GM15510 (cell line): ENCODE measurements around the gene KRT31.

Experiments used
- POLR2A ChIP-seq: IDR thresholded peaks from 3 replicates; pipeline ENCODE4 v1.6.1; 2011; ENCODE audit warnings: borderline replicate concordance; ENCODE audit not compliant: insufficient read length; ENCODE audit errors: extremely low read depth

The KRT31 gene

GRCh38 chr17:41421617-41422016, 24.2 kb upstream of the KRT31 start:
- TF ChIP-seq POLR2A, result no peak

GRCh38 chr17:41421116-41421515, 23.7 kb upstream of the KRT31 start:
- no peak for TF ChIP-seq POLR2A

- TF ChIP-seq POLR2A, result no peak
Observed at GRCh38 chr17:41420134-41420533, 22.7 kb upstream of the KRT31 start.

GRCh38 chr17:41419716-41420115, 22.3 kb upstream of the KRT31 start:
- TF ChIP-seq POLR2A, result no peak

- TF ChIP-seq POLR2A, result no peak
Observed at GRCh38 chr17:41418116-41418860, 20.9 kb upstream of the KRT31 start.

- no peak for TF ChIP-seq POLR2A
Observed at GRCh38 chr17:41417576-41418015, 20.2 kb upstream of the KRT31 start.

- TF ChIP-seq POLR2A, result no peak
Observed at GRCh38 chr17:41417127-41417526, 19.7 kb upstream of the KRT31 start.

GRCh38 chr17:41416479-41416878, 19.1 kb upstream of the KRT31 start:
- no peak for TF ChIP-seq POLR2A

GRCh38 chr17:41415833-41416335, 18.5 kb upstream of the KRT31 start:
- TF ChIP-seq POLR2A, result no peak

GRCh38 chr17:41415411-41415810, 18.0 kb upstream of the KRT31 start:
- no peak for TF ChIP-seq POLR2A

- no peak for TF ChIP-seq POLR2A
Observed at GRCh38 chr17:41413982-41414381, 16.6 kb upstream of the KRT31 start.

GRCh38 chr17:41413353-41413957, 16.0 kb upstream of the KRT31 start:
- TF ChIP-seq POLR2A, result no peak

GRCh38 chr17:41411072-41411840, 13.8 kb upstream of the KRT31 start:
- TF ChIP-seq POLR2A, result no peak

GRCh38 chr17:41407226-41407625, 9.8 kb upstream of the KRT31 start:
- TF ChIP-seq POLR2A, result no peak

GRCh38 chr17:41406205-41406604, 8.8 kb upstream of the KRT31 start:
- no peak for TF ChIP-seq POLR2A
